OCI-LY7 (cell line): ENCODE results near the gene ANKMY1.

ENCODE experiments used
- CTCF ChIP-seq: fragments of 200-600 bp; sonication (generic); conservative IDR thresholded peaks from 2 replicates; pipeline ENCODE4 v1.5.1; 2014; ENCODE audit warnings: mild to moderate bottlenecking, antibody characterized with exemption, low read length, moderate library complexity, mixed read lengths
- EZH2phosphoT487 ChIP-seq: fragments of 200-600 bp; sonication (generic); IDR thresholded peaks from 2 replicates; pipeline ENCODE4 v1.6.1; 2018; ENCODE audit warnings: low read depth, borderline replicate concordance, mild to moderate bottlenecking, mixed run types, antibody characterized with exemption, low read length, moderate library complexity, mixed read lengths

DNA sequence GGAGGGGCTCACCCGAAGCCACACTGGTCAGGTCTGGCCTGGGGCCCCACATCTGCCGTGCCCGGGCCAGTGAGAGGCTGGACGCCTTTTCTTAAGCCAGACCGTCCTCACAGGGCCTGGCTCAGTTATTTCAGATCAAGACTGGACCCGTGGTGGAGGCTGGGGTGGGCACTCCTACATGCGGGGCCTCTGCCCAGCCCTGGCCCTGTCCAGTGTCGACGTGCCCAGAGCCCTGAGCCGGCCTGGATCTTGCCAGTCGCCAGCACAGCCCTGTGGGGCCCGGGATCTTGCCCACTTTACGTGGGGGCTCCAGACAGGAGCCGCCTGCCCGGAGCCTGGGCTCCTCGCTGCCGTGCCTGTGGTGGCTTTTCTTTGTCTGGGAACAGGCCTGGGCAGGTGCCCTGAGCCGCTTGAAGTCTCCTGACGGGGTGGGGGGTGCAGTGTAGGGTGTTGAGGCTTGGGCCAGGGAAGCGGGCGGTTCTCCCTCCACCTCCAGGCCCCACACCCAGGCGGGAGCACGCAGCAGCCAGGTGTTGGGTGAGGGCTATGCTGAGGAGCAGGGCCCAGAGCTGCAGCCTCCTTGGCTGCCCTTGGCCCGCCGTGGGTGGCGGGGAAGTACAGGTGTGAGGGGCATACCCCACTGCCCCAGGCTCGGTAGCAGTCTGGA, 116.3 kb downstream of the ANKMY1 start:
- TF ChIP-seq CTCF (no peak), EZH2phosphoT487 (no peak)
